ENCODE results near the gene SFR1. TPM values are rescaled to one million over a fixed set of nuclear protein-coding genes. Genes with fewer than 3 reads are reported as not detected.

SFR1 gene
- total RNA-seq, 3 donors from 2014 or later, result 6.3 to 11.4 (median 8.2) TPM

DNA sequence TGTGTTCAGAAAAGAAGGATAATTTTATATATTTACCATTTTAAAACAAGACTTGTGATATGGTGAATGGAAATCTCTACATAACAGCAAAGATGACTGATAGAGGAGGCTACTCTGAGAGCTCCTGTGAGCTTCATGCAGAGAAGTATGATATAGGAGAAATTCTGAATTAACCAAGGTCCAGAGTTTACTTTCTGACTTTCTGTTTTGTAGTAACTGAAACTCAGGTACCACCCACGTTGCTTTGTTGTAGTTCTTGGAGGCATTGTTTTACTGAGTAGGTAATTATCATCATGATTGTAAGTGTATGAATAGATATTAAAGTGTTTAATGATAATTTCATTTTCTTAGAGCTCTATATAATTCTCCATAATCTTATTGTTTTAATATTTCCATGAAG is 18.0 kb upstream of the SFR1 start:
- no peaks in the 10 kb centered on the region for H3K27me3 ChIP-seq
- no peaks in the 10 kb centered on the region for H3K4me1 ChIP-seq
- H3K36me3 ChIP-seq, result no peaks in the 10 kb centered on the region
- intact Hi-C loops (cut with DNase I; ENCODE audit: low total_unique reads), result no loop called here
- H3K27ac ChIP-seq, result no peak overlapping the region
- H3K4me3 ChIP-seq, result no peak overlapping the region
- no peak for DNase-seq (ENCODE audit: low spot score in 2 of 2)
- TF ChIP-seq POLR2AphosphoS5 (IDR thresholded peaks at IDR 0.05) (no peak), POLR2A (IDR thresholded peaks at IDR 0.05) (no peak)
- TF ChIP-seq, protein P1, sequence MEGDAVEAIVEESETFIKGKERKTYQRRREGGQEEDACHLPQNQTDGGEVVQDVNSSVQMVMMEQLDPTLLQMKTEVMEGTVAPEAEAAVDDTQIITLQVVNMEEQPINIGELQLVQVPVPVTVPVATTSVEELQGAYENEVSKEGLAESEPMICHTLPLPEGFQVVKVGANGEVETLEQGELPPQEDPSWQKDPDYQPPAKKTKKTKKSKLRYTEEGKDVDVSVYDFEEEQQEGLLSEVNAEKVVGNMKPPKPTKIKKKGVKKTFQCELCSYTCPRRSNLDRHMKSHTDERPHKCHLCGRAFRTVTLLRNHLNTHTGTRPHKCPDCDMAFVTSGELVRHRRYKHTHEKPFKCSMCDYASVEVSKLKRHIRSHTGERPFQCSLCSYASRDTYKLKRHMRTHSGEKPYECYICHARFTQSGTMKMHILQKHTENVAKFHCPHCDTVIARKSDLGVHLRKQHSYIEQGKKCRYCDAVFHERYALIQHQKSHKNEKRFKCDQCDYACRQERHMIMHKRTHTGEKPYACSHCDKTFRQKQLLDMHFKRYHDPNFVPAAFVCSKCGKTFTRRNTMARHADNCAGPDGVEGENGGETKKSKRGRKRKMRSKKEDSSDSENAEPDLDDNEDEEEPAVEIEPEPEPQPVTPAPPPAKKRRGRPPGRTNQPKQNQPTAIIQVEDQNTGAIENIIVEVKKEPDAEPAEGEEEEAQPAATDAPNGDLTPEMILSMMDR (IDR thresholded peaks at IDR 0.05), result no peak
- H3K9me3 ChIP-seq, result no peaks in the 10 kb centered on the region

- TF ChIP-seq POLR2AphosphoS5 (IDR thresholded peaks at IDR 0.05) (no peak), POLR2A (IDR thresholded peaks at IDR 0.05) (no peak)
- TF ChIP-seq, protein P1 (IDR thresholded peaks at IDR 0.05), result no peak
- H3K27ac ChIP-seq, result no peak overlapping the region
- H3K9me3 ChIP-seq, result no peaks in the 10 kb centered on the region
- intact Hi-C loops (cut with DNase I; ENCODE audit: low total_unique reads), result no loop called here
- H3K27me3 ChIP-seq, result no peaks in the 10 kb centered on the region
- H3K36me3 ChIP-seq, result no peaks in the 10 kb centered on the region
- no peak overlapping the region for H3K4me3 ChIP-seq
- H3K4me1 ChIP-seq, result no peaks in the 10 kb centered on the region
- no peak for DNase-seq (ENCODE audit: low spot score in 2 of 2)
These were observed 17.6 kb upstream of the SFR1 start for GRCh38 chr10:104104418-104104817.

- H3K4me3 ChIP-seq, result no peak overlapping the region
- H3K4me1 ChIP-seq, result no peaks in the 10 kb centered on the region
- no peaks in the 10 kb centered on the region for H3K36me3 ChIP-seq
- TF ChIP-seq, protein P1 (IDR thresholded peaks at IDR 0.05), result no peak
- TF ChIP-seq POLR2AphosphoS5 (IDR thresholded peaks at IDR 0.05) (no peak), POLR2A (IDR thresholded peaks at IDR 0.05) (no peak)
- intact Hi-C loops (cut with DNase I; ENCODE audit: low total_unique reads), result no loop called here
- H3K9me3 ChIP-seq, result no peaks in the 10 kb centered on the region
- no peak overlapping the region for H3K27ac ChIP-seq
- no peaks in the 10 kb centered on the region for H3K27me3 ChIP-seq
- no peak for DNase-seq (ENCODE audit: low spot score in 2 of 2)
These were observed 17.0 kb upstream of the SFR1 start for GRCh38 chr10:104104926-104105325.

DNA sequence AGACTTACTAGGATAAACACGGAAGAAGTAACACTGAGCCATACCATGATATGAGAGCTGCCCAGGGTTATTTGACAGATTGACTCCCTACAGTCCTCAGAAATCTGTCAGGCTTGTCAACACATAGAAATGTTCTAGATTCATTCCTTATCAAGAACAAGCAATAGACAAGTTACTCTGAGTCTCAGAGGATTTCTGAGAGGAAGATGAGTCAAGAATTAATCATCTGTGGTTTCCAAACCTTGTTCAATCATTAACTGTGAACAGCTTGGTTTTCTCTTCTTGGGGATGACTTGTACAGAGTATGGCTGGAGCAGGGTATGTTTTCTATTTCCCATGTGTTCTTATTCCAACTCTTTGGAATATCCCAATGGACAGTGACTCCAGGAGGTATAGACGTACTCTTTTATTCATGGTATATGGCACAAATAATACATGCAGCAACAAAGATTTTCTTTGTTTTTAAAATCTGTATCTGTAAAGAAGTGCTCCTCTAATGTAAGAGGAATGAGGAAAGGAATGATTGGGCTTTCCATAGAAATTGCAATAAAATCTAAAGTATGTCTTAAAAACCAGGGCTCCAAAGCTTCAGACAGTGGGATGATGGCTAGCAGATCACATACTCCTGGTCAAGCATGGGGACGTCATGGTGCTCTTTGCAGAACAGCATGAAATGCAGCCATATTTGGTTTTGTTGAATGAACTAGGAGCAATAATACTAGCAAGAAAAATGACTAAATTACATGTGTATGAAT is 11.9 kb upstream of the SFR1 start:
- Histone ChIP-seq H3K4me3 (no peak overlapping the region), H3K9me3 (no peaks in the 10 kb centered on the region), H3K27me3 (no peaks in the 10 kb centered on the region), H3K27ac (no peak overlapping the region), H3K4me1 (no peaks in the 10 kb centered on the region), H3K36me3 (no peaks in the 10 kb centered on the region)
- intact Hi-C loops (cut with DNase I; ENCODE audit: low total_unique reads), result no loop called here
- DNase-seq (ENCODE audit: low spot score in 2 of 2), result no peak
- TF ChIP-seq POLR2A (IDR thresholded peaks at IDR 0.05), result no peak
- TF ChIP-seq POLR2AphosphoS5 (IDR thresholded peaks at IDR 0.05), result no peak
- TF ChIP-seq, protein P1 (IDR thresholded peaks at IDR 0.05), result no peak

DNA sequence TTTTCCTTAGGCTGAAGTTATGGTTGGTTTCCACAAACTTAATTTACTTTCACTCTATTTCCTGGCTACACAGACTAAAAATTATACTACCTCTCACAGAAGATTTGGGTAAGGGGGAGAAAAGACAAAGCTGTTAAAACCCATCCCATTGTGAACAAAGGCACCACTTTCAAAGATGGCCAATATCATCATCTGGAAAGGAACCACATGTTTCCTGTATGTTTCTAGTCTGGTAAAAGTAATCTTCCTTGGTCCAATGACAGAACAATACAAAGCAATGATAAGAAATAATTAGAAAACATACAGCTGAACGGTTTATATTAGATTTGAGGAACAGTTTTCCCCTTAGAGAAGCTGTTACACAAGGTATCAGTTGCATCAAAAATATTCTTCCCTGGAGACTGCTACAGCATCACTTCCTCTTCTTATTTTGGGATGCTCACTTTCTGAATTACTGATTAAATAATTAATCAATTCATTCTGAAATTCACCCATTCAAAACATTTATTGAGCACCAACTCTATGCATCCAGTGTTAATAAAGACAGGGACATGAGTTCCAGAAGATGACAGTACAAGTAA is 8.5 kb upstream of the SFR1 start:
- no peak for TF ChIP-seq POLR2A (IDR thresholded peaks at IDR 0.05)
- no peak for TF ChIP-seq POLR2AphosphoS5 (IDR thresholded peaks at IDR 0.05)
- TF ChIP-seq, protein P1 (IDR thresholded peaks at IDR 0.05), result no peak
- no peaks in the 10 kb centered on the region for H3K4me1 ChIP-seq
- no peak overlapping the region for H3K27ac ChIP-seq

More for the DNA sequence above, 8.5 kb upstream of the SFR1 start:
- Histone ChIP-seq H3K27me3 (no peaks in the 10 kb centered on the region), H3K9me3 (no peaks in the 10 kb centered on the region), H3K36me3 (no peaks in the 10 kb centered on the region), H3K4me3 (no peak overlapping the region)
- intact Hi-C loops (cut with DNase I; ENCODE audit: low total_unique reads), result no loop called here
- no peak for DNase-seq (ENCODE audit: low spot score in 2 of 2)
